Measurements from ENCODE around the gene ERCC6L2. TPM values are rescaled to one million over a fixed set of nuclear protein-coding genes. Genes with fewer than 3 reads are reported as not detected.

ERCC6L2 gene
- total and polyA plus RNA-seq, 2 of the 4 experiments (the other 2 are of a cell fraction) = 13.0 to 67.6 TPM

- no peak overlapping the region for H2BK120ac ChIP-seq (ENCODE audit: low read depth, low read length)
- peaks cover 5 to 14% of the 10 kb centered on the region in 2 experiments; a peak in 3 of 4 replicates for H3K79me1 ChIP-seq (ENCODE audit: low read depth in 1 of 2, low read length in 2 of 2)
- no TSS peak for BruUV-seq (replicated peaks)
- no peak overlapping the region for H2BK5ac ChIP-seq (ENCODE audit: low read depth, low read length, poor library complexity, severe bottlenecking)
- H3K9ac ChIP-seq (ENCODE audit: low read depth, low read length) = no peak overlapping the region
- H3K23ac ChIP-seq (ENCODE audit: low read depth, low read length) = no peak overlapping the region
- ChIA-PET POLR2A (ENCODE audit: unreplicated experiment) (no interaction called here), CTCF (interaction anchor here (1.2 kb wide), 1 partner anchor 331 kb away, joined by 3 read pairs; no protein-coding TSS in a partner anchor)
- ATAC-seq (ENCODE audit: low read depth) (no peak), DNase-seq (no peak)
- no peak overlapping the region for H3K27ac ChIP-seq (ENCODE audit: insufficient read depth, low read length)
- H4K91ac ChIP-seq (ENCODE audit: insufficient read depth, low read depth, low read length) = no peak overlapping the region
- H4K5ac ChIP-seq (ENCODE audit: low read depth, low read length) = no peak overlapping the region
- H3K18ac ChIP-seq (ENCODE audit: low read depth, low read length) = no peak overlapping the region
- H2AFZ ChIP-seq (replicated peaks; ENCODE audit: low read length, poor library complexity) = no peak overlapping the region
- no peaks in the 10 kb centered on the region for H3K27me3 ChIP-seq (ENCODE audit: control insufficient read depth, insufficient read depth, low read length)
- in situ Hi-C loops (cut with MboI; ENCODE audit: low sequenced_read_pairs) = no loop called here
- H3K4me2 ChIP-seq (ENCODE audit: low read depth, low read length) = no peak overlapping the region
- H2AK5ac ChIP-seq (ENCODE audit: low read depth, low read length) = no peak overlapping the region
- H3K9me1 ChIP-seq (ENCODE audit: insufficient read depth, low read length) = no peaks in the 10 kb centered on the region
- no peak overlapping the region for H2AK9ac ChIP-seq (replicated peaks; ENCODE audit: low read depth, low read length, poor library complexity)
- dilution Hi-C loops (cut with HindIII; ENCODE audit: low sequenced_read_pairs, unreplicated experiment) = no loop called here
- H3K4ac ChIP-seq (ENCODE audit: low read depth, low read length) = no peak overlapping the region
- peaks cover 4% of the 10 kb centered on the region; the same call in 1 of the 2 replicates for H3K36me3 ChIP-seq (ENCODE audit: control insufficient read depth, insufficient read depth, low read length)
- H3K4me1 ChIP-seq (ENCODE audit: control insufficient read depth, insufficient read depth, low read length) = no peaks in the 10 kb centered on the region
- no peak overlapping the region for H3K56ac ChIP-seq (ENCODE audit: extremely low read depth, insufficient read depth, low read length)
- H4K20me1 ChIP-seq (ENCODE audit: insufficient read depth, low read length) = no peaks in the 10 kb centered on the region
- no peak overlapping the region for H3K14ac ChIP-seq (replicated peaks; ENCODE audit: low read depth, low read length)
- H2BK15ac ChIP-seq (ENCODE audit: low read depth, low read length) = no peak overlapping the region
- no peaks in the 10 kb centered on the region for H3K9me3 ChIP-seq (ENCODE audit: control insufficient read depth, insufficient read depth, low read length)
- no peak overlapping the region for H2BK20ac ChIP-seq (ENCODE audit: low read depth, low read length)
- no CpG with 5 or more reads among the region's 3 CpGs for WGBS, 2 experiments (ENCODE audit: extremely low coverage in 2 of 2, insufficient read length in 1 of 2)
- no peak overlapping the region for H3K4me3 ChIP-seq (ENCODE audit: insufficient read depth, low read depth, low read length)
- TF ChIP-seq RFX5 (IDR thresholded peaks at IDR 0.05; ENCODE audit: low read depth, low read length) (no peak), MAFK (IDR thresholded peaks at IDR 0.05; ENCODE audit: low read depth, low read length) (no peak), CTCF (conservative IDR thresholded peaks at IDR 0.05; ENCODE audit: low read depth, low read length) (no peak), FOS (IDR thresholded peaks at IDR 0.05; ENCODE audit: low read depth, low read length) (no peak), MAZ (IDR thresholded peaks at IDR 0.05; ENCODE audit: borderline replicate concordance, low read depth, low read length) (no peak), POLR2A (IDR thresholded peaks at IDR 0.05; ENCODE audit: low read depth, low read length) (no peak), NFE2L2 (IDR thresholded peaks at IDR 0.05; ENCODE audit: low read depth, low read length) (no peak), SMC3 (IDR thresholded peaks at IDR 0.05; ENCODE audit: low read depth, low read length) (no peak), USF2 (IDR thresholded peaks at IDR 0.05; ENCODE audit: low read depth, low read length) (no peak)
- no peak overlapping the region for H4K8ac ChIP-seq (ENCODE audit: low read depth in 2 of 2, low read length in 2 of 2)
- intact Hi-C loops (cut with micrococcal nuclease) = no loop called here
These were observed 26.0 kb downstream of the ERCC6L2 start for GRCh38 chr9:95901506-95901905.
